ENCODE data around the gene PRDM12.

The PRDM12 gene

GRCh38 chr9:130693101-130693425 lies 28.7 kb downstream of the PRDM12 start:
- DNase-seq, result no peak

GRCh38 chr9:130693426-130694191 lies 29.2 kb downstream of the PRDM12 start, which contains the start of gene EXOSC2:
EXOSC2 (plus strand) TSS chr9:130693780; CDS start chr9:130693792, 12 bp downstream.
- DNase-seq, result peak; percentile 96

GRCh38 chr9:130694205-130694604 lies 29.8 kb downstream of the PRDM12 start:
- no peak for DNase-seq

- no peak for DNase-seq
These were observed 31.8 kb downstream of the PRDM12 start for GRCh38 chr9:130696139-130696650.

GRCh38 chr9:130696996-130697395 lies 32.6 kb downstream of the PRDM12 start:
- DNase-seq, result no peak

- no peak for DNase-seq
These were observed 34.1 kb downstream of the PRDM12 start for GRCh38 chr9:130698514-130698913.

- DNase-seq, result no peak
These were observed 34.7 kb downstream of the PRDM12 start for GRCh38 chr9:130699047-130699446.

GRCh38 chr9:130701059-130702022 lies 36.9 kb downstream of the PRDM12 start:
- peak; percentile 53 to 82 for DNase-seq

- no peak for DNase-seq
These were observed 39.1 kb downstream of the PRDM12 start for GRCh38 chr9:130703501-130703900.

GRCh38 chr9:130707225-130707976 lies 43.0 kb downstream of the PRDM12 start:
- DNase-seq, result peak; percentile 46 to 57

- no peak for DNase-seq
These were observed 46.5 kb downstream of the PRDM12 start for GRCh38 chr9:130710822-130711352.

GRCh38 chr9:130711469-130711868 lies 47.1 kb downstream of the PRDM12 start:
- DNase-seq, result no peak

GRCh38 chr9:130712564-130713285 lies 48.3 kb downstream of the PRDM12 start:
- peak; percentile 94 to 97 for DNase-seq

GRCh38 chr9:130713286-130713960 lies 49.0 kb downstream of the PRDM12 start:
- DNase-seq, result no peak

- no peak for DNase-seq
These were observed 50.3 kb downstream of the PRDM12 start for GRCh38 chr9:130714586-130715110.

GRCh38 chr9:130715270-130715669 lies 50.9 kb downstream of the PRDM12 start:
- no peak for DNase-seq

GRCh38 chr9:130718562-130718961 lies 54.2 kb downstream of the PRDM12 start:
- DNase-seq, result no peak

- no peak for DNase-seq
These were observed 56.4 kb downstream of the PRDM12 start for GRCh38 chr9:130720762-130721161.

- DNase-seq, result no peak
These were observed 64.3 kb downstream of the PRDM12 start for GRCh38 chr9:130728721-130729120.

- no peak for DNase-seq
These were observed 64.8 kb downstream of the PRDM12 start for GRCh38 chr9:130729145-130729544.

GRCh38 chr9:130731355-130731754 lies 67.0 kb downstream of the PRDM12 start:
- DNase-seq, result peak; percentile 76 to 87

Data from NCI-H1930 (cell line).